Measurements from ENCODE around the gene BBS4. TPM values are rescaled to one million over a fixed set of nuclear protein-coding genes. Genes with fewer than 3 reads are reported as not detected.
"Not testable (repeated sequence)": the region's sequence is repeated elsewhere in the genome, so short reads cannot be mapped to it uniquely, and the experiment has no call there.

Gene BBS4, protein sequence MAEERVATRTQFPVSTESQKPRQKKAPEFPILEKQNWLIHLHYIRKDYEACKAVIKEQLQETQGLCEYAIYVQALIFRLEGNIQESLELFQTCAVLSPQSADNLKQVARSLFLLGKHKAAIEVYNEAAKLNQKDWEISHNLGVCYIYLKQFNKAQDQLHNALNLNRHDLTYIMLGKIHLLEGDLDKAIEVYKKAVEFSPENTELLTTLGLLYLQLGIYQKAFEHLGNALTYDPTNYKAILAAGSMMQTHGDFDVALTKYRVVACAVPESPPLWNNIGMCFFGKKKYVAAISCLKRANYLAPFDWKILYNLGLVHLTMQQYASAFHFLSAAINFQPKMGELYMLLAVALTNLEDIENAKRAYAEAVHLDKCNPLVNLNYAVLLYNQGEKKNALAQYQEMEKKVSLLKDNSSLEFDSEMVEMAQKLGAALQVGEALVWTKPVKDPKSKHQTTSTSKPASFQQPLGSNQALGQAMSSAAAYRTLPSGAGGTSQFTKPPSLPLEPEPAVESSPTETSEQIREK
- total RNA-seq (18.7 and 27.9 TPM in 2 replicates), polyA plus RNA-seq (22.9 and 29.4 TPM in 2 replicates), polyA minus RNA-seq (ENCODE audit: low replicate concordance) (5.9 and 17.0 TPM in 2 replicates)
- 15.7 and 18.3 TPM in 2 replicates for polyA plus RNA-seq (2012)

- H4K20me1 ChIP-seq (ENCODE audit: control insufficient read depth, extremely low read depth, insufficient read depth, low read length) = no peaks in the 10 kb centered on the region
- H2AFZ ChIP-seq (ENCODE audit: low read length) = peak within 1 kb of the TSS; percentile 98
- H3K27ac ChIP-seq (ENCODE audit: insufficient read depth, low read length) = peak within 1 kb of the TSS; percentile 87
- peaks cover 2% of the 10 kb centered on the region for H3K79me2 ChIP-seq (ENCODE audit: control insufficient read depth, insufficient read depth, low read length)
- H3K4me3 ChIP-seq (replicated peaks in 1 of 4; ENCODE audit: control extremely low read depth in 1 of 4, insufficient read depth in 1 of 4, low read depth in 3 of 4, low read length in 4 of 4) = peak within 1 kb of the TSS; percentile 42 to 93 (median 77)
- H3K4me2 ChIP-seq (ENCODE audit: extremely low read depth, insufficient read depth, low read length) = peak within 1 kb of the TSS; percentile 88
- H3K27me3 ChIP-seq (ENCODE audit: control insufficient read depth, insufficient read depth, low read length) = no peaks in the 10 kb centered on the region
- no peak for TF ChIP-seq EZH2 (IDR thresholded peaks at IDR 0.05; ENCODE audit: low read length, missing control alignments)
- TF ChIP-seq, protein P1, sequence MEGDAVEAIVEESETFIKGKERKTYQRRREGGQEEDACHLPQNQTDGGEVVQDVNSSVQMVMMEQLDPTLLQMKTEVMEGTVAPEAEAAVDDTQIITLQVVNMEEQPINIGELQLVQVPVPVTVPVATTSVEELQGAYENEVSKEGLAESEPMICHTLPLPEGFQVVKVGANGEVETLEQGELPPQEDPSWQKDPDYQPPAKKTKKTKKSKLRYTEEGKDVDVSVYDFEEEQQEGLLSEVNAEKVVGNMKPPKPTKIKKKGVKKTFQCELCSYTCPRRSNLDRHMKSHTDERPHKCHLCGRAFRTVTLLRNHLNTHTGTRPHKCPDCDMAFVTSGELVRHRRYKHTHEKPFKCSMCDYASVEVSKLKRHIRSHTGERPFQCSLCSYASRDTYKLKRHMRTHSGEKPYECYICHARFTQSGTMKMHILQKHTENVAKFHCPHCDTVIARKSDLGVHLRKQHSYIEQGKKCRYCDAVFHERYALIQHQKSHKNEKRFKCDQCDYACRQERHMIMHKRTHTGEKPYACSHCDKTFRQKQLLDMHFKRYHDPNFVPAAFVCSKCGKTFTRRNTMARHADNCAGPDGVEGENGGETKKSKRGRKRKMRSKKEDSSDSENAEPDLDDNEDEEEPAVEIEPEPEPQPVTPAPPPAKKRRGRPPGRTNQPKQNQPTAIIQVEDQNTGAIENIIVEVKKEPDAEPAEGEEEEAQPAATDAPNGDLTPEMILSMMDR (conservative IDR thresholded peaks at IDR 0.05 in 1 of 2, IDR thresholded peaks at IDR 0.05 in 1 of 2; ENCODE audit: low read depth in 1 of 2, low read length in 2 of 2) = no peak
- no peaks in the 10 kb centered on the region for H3K9me3 ChIP-seq (ENCODE audit: control insufficient read depth, insufficient read depth, low read depth, low read length)
- peak; percentile 83 to 87 for DNase-seq (ENCODE audit: low read depth in 2 of 2)
- no peaks in the 10 kb centered on the region for H3K4me1 ChIP-seq (ENCODE audit: control insufficient read depth, extremely low read depth, insufficient read depth, low read length)
- no peaks in the 10 kb centered on the region for H3K36me3 ChIP-seq (ENCODE audit: control insufficient read depth, insufficient read depth, low read length)
- peak within 1 kb of the TSS; percentile 84 for H3K9ac ChIP-seq (ENCODE audit: insufficient read depth, low read length)
Observed at GRCh38 chr15:72685925-72686794, at the start of gene BBS4, which contains the start of gene HIGD2B. BBS4 (plus strand) TSS chr15:72686207; CDS start chr15:72686228, 21 bp downstream. HIGD2B (minus strand) TSS chr15:72686182; CDS start chr15:72676374, 9,808 bp downstream.

DNA sequence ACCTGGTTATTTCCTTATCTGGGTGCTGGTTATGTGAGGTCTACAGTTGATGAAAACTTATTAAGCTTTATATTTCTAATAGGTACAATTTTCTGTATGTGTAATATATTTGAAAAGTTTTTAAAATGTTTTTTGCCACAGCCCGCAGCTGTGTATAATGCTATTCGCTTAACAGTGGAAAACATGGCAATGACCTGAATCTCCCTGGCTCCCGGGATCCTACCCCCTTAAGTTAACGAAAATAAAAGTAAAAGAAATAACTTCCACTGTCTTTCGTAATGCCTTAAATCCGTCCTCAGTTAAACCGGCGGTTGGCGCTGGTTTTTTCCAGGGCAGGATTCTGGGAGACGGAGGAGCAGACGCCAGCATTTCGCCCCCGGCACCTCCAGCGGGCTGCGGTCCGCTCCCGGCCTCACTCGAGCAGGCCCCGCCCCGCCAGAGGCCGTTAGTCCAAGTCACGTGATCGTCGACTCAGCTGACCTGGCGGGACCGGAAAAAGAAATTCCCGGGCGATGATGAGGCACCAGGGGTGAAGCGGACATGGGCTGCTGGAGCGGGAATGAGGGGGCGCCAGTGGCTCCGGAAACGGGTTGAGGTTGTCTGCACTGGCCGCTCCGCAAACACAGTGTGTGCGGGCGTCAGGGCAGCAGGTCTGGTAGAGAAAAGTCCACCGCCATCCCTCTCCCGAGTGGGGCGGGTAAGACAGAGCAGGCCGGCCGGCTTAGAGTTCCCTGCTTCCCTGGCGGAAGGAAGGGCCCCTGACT, 49.3 kb upstream of the BBS4 start:
- not testable (repeated sequence) for H3K27me3 ChIP-seq (ENCODE audit: control insufficient read depth, insufficient read depth, low read length); H3K9ac ChIP-seq (ENCODE audit: insufficient read depth, low read length); H3K9me3 ChIP-seq (ENCODE audit: control insufficient read depth, insufficient read depth, low read depth, low read length); H3K79me2 ChIP-seq (ENCODE audit: control insufficient read depth, insufficient read depth, low read length); H2AFZ ChIP-seq (ENCODE audit: low read length); H3K36me3 ChIP-seq (ENCODE audit: control insufficient read depth, insufficient read depth, low read length); H3K4me1 ChIP-seq (ENCODE audit: control insufficient read depth, extremely low read depth, insufficient read depth, low read length); H4K20me1 ChIP-seq (ENCODE audit: control insufficient read depth, extremely low read depth, insufficient read depth, low read length)
- H3K4me2 ChIP-seq (ENCODE audit: extremely low read depth, insufficient read depth, low read length) = peak overlapping the region; percentile 35
- peak overlapping the region in 2 of 4 experiments; percentile 38 to 40 for H3K4me3 ChIP-seq (replicated peaks in 1 of 4; ENCODE audit: control extremely low read depth in 1 of 4, insufficient read depth in 1 of 4, low read depth in 3 of 4, low read length in 4 of 4)
- DNase-seq (ENCODE audit: low read depth in 2 of 2) = peak; percentile 72 to 79
- H3K27ac ChIP-seq (ENCODE audit: insufficient read depth, low read length) = peak overlapping the region; percentile 32

DNA sequence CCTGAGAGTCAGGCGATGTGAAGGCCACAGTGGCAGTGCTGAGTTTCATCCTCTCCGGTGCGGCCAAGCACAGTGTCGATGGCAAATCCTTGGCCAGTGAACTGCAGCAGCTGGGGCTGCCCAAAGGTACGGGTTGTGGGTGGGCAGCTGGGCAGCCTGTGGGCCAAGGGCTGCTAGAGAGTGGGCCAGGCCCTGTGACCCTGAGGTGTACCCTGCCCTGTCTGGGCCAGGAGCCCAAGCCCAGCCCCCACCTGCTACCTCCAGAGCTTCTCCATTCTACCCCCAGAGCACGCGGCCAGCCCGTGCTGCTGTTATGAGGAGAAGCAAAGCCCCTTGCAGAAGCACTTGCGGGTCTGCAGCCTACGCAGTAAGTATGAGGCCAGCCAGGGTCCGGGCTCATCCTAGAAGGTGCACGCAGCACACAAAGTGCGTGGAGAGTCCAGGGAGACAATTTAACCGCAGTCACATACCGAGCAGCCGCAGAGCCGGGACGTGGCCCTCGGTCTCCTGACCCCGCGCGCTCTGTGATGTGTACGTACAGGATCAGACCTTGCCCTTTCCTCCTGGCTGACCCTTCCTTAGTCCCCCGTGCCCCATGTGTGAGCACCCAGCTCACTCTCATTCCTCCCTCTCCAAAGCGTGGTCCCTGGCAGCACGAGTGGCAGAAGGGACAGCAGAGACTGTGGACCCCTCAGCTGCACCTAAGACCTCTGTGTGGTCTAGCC, 46.1 kb upstream of the BBS4 start:
- not testable (repeated sequence) for H3K4me2 ChIP-seq (ENCODE audit: extremely low read depth, insufficient read depth, low read length); DNase-seq (ENCODE audit: low read depth in 2 of 2); H3K27me3 ChIP-seq (ENCODE audit: control insufficient read depth, insufficient read depth, low read length); H3K27ac ChIP-seq (ENCODE audit: insufficient read depth, low read length); H3K36me3 ChIP-seq (ENCODE audit: control insufficient read depth, insufficient read depth, low read length); H3K79me2 ChIP-seq (ENCODE audit: control insufficient read depth, insufficient read depth, low read length); H3K9me3 ChIP-seq (ENCODE audit: control insufficient read depth, insufficient read depth, low read depth, low read length); H4K20me1 ChIP-seq (ENCODE audit: control insufficient read depth, extremely low read depth, insufficient read depth, low read length); H2AFZ ChIP-seq (ENCODE audit: low read length); H3K9ac ChIP-seq (ENCODE audit: insufficient read depth, low read length); H3K4me3 ChIP-seq (replicated peaks in 1 of 4; ENCODE audit: control extremely low read depth in 1 of 4, insufficient read depth in 1 of 4, low read depth in 3 of 4, low read length in 4 of 4); H3K4me1 ChIP-seq (ENCODE audit: control insufficient read depth, extremely low read depth, insufficient read depth, low read length)

DNA sequence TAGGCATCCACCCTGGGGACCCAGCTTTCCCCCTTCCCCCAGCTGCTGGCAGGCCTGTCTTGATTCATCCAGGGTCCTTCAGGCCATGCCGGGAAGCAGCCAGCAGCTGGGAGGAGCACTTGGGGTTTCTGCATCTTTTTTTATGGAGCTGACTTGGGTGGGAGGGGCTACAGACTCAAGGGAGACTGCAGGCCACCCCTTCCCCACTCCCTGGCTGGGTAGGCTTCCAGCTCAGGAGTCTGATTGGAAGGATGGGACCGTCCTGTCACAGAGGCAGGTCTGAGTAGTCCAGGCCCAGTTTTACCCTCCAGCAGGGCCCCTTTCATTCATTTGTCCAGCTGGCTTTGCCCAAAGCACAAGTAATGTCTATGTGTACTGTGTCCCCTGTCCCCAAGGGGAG, 43.7 kb upstream of the BBS4 start:
- not testable (repeated sequence) for H3K36me3 ChIP-seq (ENCODE audit: control insufficient read depth, insufficient read depth, low read length); H3K79me2 ChIP-seq (ENCODE audit: control insufficient read depth, insufficient read depth, low read length); H3K27me3 ChIP-seq (ENCODE audit: control insufficient read depth, insufficient read depth, low read length)

DNA sequence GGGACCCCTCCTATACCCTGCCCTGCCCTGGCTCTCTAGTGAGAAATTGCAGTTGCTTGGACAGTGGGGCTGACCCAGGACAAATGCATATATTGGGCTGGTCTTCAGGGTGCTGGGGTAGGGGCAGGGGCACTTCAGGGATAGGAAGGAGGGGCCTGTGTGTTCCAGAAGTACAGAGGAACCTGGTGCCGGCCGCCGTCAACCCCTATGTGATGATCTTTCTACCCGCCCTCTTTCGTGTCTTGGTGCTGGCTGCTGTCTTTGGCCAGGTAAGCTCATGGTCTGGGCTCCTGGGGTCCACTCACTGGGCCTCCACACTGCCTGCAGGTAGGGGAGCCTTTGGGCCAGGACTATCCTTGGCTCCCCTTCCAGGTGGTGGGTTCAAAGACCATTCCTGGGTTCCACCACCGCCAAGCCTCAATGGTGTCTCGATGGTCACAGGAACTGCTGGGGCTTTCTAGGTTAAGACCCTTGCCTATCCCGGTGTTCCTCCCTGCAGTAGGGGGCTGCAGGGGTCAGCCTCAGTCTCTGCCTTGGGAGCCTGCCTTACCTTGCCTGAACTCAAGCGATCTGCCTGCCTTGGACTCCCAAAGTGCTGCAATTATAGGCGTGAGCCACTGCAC, 37.3 kb upstream of the BBS4 start:
- H3K79me2 ChIP-seq (ENCODE audit: control insufficient read depth, insufficient read depth, low read length); H3K4me2 ChIP-seq (ENCODE audit: extremely low read depth, insufficient read depth, low read length); H3K4me3 ChIP-seq (replicated peaks in 1 of 4; ENCODE audit: control extremely low read depth in 1 of 4, insufficient read depth in 1 of 4, low read depth in 3 of 4, low read length in 4 of 4); H3K9ac ChIP-seq (ENCODE audit: insufficient read depth, low read length); H3K27me3 ChIP-seq (ENCODE audit: control insufficient read depth, insufficient read depth, low read length); H2AFZ ChIP-seq (ENCODE audit: low read length); DNase-seq (ENCODE audit: low read depth in 2 of 2); H4K20me1 ChIP-seq (ENCODE audit: control insufficient read depth, extremely low read depth, insufficient read depth, low read length); H3K9me3 ChIP-seq (ENCODE audit: control insufficient read depth, insufficient read depth, low read depth, low read length); H3K4me1 ChIP-seq (ENCODE audit: control insufficient read depth, extremely low read depth, insufficient read depth, low read length); H3K27ac ChIP-seq (ENCODE audit: insufficient read depth, low read length); H3K36me3 ChIP-seq (ENCODE audit: control insufficient read depth, insufficient read depth, low read length): not testable (repeated sequence)

More for the DNA sequence above, 43.7 kb upstream of the BBS4 start:
- H3K4me1 ChIP-seq (ENCODE audit: control insufficient read depth, extremely low read depth, insufficient read depth, low read length); H3K9me3 ChIP-seq (ENCODE audit: control insufficient read depth, insufficient read depth, low read depth, low read length); DNase-seq (ENCODE audit: low read depth in 2 of 2); H2AFZ ChIP-seq (ENCODE audit: low read length); H3K4me2 ChIP-seq (ENCODE audit: extremely low read depth, insufficient read depth, low read length); H3K4me3 ChIP-seq (replicated peaks in 1 of 4; ENCODE audit: control extremely low read depth in 1 of 4, insufficient read depth in 1 of 4, low read depth in 3 of 4, low read length in 4 of 4); H3K9ac ChIP-seq (ENCODE audit: insufficient read depth, low read length); H3K27ac ChIP-seq (ENCODE audit: insufficient read depth, low read length); H4K20me1 ChIP-seq (ENCODE audit: control insufficient read depth, extremely low read depth, insufficient read depth, low read length): not testable (repeated sequence)

Measured in fibroblast of lung (primary cell).